NK-92 (cell line): ENCODE measurements around the gene NUDT7.

ENCODE experiments used
- DNase-seq: peaks from one replicate; lab custom pipeline; 2025; ENCODE audit not compliant: unreplicated experiment; lab: John Stamatoyannopoulos, UW

NUDT7 gene

GRCh38 chr16:77722309-77723107 is at the start of gene NUDT7:
Gene NUDT7 (plus strand): TSS chr16:77722514. CDS start chr16:77722583, 69 bp downstream.
- peak; percentile 43 for DNase-seq

GRCh38 chr16:77674888-77675287 is 47.4 kb upstream of the NUDT7 start:
- no peak for DNase-seq

- DNase-seq: no peak
Measured at GRCh38 chr16:77675464-77676324, 46.6 kb upstream of the NUDT7 start.

- no peak for DNase-seq
Measured at GRCh38 chr16:77677129-77677528, 45.2 kb upstream of the NUDT7 start.

GRCh38 chr16:77679391-77679790 is 42.9 kb upstream of the NUDT7 start:
- DNase-seq: no peak

GRCh38 chr16:77679901-77680300 is 42.4 kb upstream of the NUDT7 start:
- DNase-seq: no peak

- no peak for DNase-seq
Measured at GRCh38 chr16:77680496-77680895, 41.8 kb upstream of the NUDT7 start.

GRCh38 chr16:77682586-77682985 is 39.7 kb upstream of the NUDT7 start:
- DNase-seq: no peak

GRCh38 chr16:77683397-77684180 is 38.7 kb upstream of the NUDT7 start:
- DNase-seq: no peak

GRCh38 chr16:77684181-77684526 is 38.2 kb upstream of the NUDT7 start:
- no peak for DNase-seq

- no peak for DNase-seq
Measured at GRCh38 chr16:77686385-77686784, 35.9 kb upstream of the NUDT7 start.

GRCh38 chr16:77689971-77690370 is 32.3 kb upstream of the NUDT7 start:
- DNase-seq: no peak

- no peak for DNase-seq
Measured at GRCh38 chr16:77690416-77690815, 31.9 kb upstream of the NUDT7 start.

- no peak for DNase-seq
Measured at GRCh38 chr16:77692612-77693011, 29.7 kb upstream of the NUDT7 start.

GRCh38 chr16:77696149-77696548 is 26.2 kb upstream of the NUDT7 start:
- no peak for DNase-seq

- DNase-seq: no peak
Measured at GRCh38 chr16:77700846-77701245, 21.5 kb upstream of the NUDT7 start.

GRCh38 chr16:77705351-77705750 is 17.0 kb upstream of the NUDT7 start:
- DNase-seq: no peak

GRCh38 chr16:77711179-77711578 is 11.1 kb upstream of the NUDT7 start:
- no peak for DNase-seq

GRCh38 chr16:77711775-77712174 is 10.5 kb upstream of the NUDT7 start:
- DNase-seq: no peak

GRCh38 chr16:77715145-77715544 is 7.2 kb upstream of the NUDT7 start:
- no peak for DNase-seq

- DNase-seq: no peak
Measured at GRCh38 chr16:77721752-77722308, 484 bp upstream of the NUDT7 start.
